GM10847 (cell line): ENCODE data around the gene CCDC188.

Source experiments
- POLR2A ChIP-seq: IDR thresholded peaks from 2 replicates; pipeline ENCODE4 v1.6.1; 2011; ENCODE audit not compliant: insufficient read length; ENCODE audit errors: extremely low read depth

Gene CCDC188

GRCh38 chr22:20137113-20137512 is 13.7 kb downstream of the CCDC188 start:
- TF ChIP-seq POLR2A, result no peak

- TF ChIP-seq POLR2A, result no peak
These were observed 14.3 kb downstream of the CCDC188 start for GRCh38 chr22:20136603-20136873.

GRCh38 chr22:20135806-20136602 is 14.9 kb downstream of the CCDC188 start:
- no peak for TF ChIP-seq POLR2A

- no peak for TF ChIP-seq POLR2A
These were observed 15.6 kb downstream of the CCDC188 start for GRCh38 chr22:20135265-20135664.

GRCh38 chr22:20133930-20134549 is 16.8 kb downstream of the CCDC188 start:
- no peak for TF ChIP-seq POLR2A

GRCh38 chr22:20132686-20133246 is 18.1 kb downstream of the CCDC188 start:
- TF ChIP-seq POLR2A, result no peak

- TF ChIP-seq POLR2A, result no peak
These were observed 18.8 kb downstream of the CCDC188 start for GRCh38 chr22:20131859-20132685.

GRCh38 chr22:20131597-20131858 is 19.3 kb downstream of the CCDC188 start, which contains the start of gene ZDHHC8:
Gene ZDHHC8 (plus strand): TSS chr22:20131804. CDS start chr22:20131948, 144 bp downstream.
- no peak for TF ChIP-seq POLR2A

GRCh38 chr22:20130731-20131596 is 19.9 kb downstream of the CCDC188 start:
- TF ChIP-seq POLR2A, result no peak

GRCh38 chr22:20130319-20130718 is 20.5 kb downstream of the CCDC188 start:
- TF ChIP-seq POLR2A, result no peak

GRCh38 chr22:20129747-20130014 is 21.2 kb downstream of the CCDC188 start:
- no peak for TF ChIP-seq POLR2A

GRCh38 chr22:20128902-20129746 is 21.7 kb downstream of the CCDC188 start:
- no peak for TF ChIP-seq POLR2A

GRCh38 chr22:20128619-20128901 is 22.3 kb downstream of the CCDC188 start:
- TF ChIP-seq POLR2A, result no peak

GRCh38 chr22:20127869-20128618 is 22.8 kb downstream of the CCDC188 start:
- TF ChIP-seq POLR2A, result no peak
